ENCODE data around the gene DIPK1B.

DIPK1B gene

DNA sequence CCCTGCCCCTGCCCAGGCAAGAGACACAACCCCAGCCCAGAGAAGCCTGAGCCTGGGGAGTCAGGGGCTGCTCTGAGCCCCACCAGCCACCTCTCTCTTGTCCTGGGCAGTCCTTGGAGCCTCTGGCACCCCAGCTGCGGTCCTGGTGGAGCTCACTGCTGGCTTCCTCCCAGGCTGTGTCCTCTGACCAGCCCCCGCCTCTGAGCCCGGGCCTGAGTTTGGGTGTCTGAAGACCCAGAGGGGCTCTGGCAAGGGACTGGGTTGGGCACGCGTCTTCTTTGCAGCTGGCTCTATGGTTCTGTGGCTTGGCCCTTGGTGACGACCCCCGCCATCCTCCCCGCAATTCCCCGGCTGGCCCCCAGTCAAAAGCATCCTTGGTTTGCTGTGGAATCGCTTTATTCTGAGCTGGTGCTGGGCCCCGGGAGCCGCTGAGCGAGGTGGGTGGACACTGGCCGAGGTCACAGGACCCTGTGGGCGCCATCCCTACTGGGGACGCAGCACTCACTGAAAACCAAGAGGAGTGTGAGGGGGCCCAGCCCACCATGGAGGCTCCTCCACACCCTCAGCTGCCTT, 31.4 kb downstream of the DIPK1B start:
- no peaks in the 10 kb centered on the region; the same call in 1 of the 2 replicates for H3K27me3 ChIP-seq (replicated peaks; ENCODE audit: control insufficient read depth, insufficient read depth, low read length)
- H3K36me3 ChIP-seq (ENCODE audit: control insufficient read depth, insufficient read depth, low read length) = no peaks in the 10 kb centered on the region
- H3K4me3 ChIP-seq (replicated peaks; ENCODE audit: low read depth, low read length) = no peak overlapping the region
- TF ChIP-seq, protein P1, sequence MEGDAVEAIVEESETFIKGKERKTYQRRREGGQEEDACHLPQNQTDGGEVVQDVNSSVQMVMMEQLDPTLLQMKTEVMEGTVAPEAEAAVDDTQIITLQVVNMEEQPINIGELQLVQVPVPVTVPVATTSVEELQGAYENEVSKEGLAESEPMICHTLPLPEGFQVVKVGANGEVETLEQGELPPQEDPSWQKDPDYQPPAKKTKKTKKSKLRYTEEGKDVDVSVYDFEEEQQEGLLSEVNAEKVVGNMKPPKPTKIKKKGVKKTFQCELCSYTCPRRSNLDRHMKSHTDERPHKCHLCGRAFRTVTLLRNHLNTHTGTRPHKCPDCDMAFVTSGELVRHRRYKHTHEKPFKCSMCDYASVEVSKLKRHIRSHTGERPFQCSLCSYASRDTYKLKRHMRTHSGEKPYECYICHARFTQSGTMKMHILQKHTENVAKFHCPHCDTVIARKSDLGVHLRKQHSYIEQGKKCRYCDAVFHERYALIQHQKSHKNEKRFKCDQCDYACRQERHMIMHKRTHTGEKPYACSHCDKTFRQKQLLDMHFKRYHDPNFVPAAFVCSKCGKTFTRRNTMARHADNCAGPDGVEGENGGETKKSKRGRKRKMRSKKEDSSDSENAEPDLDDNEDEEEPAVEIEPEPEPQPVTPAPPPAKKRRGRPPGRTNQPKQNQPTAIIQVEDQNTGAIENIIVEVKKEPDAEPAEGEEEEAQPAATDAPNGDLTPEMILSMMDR (IDR thresholded peaks at IDR 0.05; ENCODE audit: insufficient read depth, low read length, poor library complexity, severe bottlenecking) = no peak
- no peak for DNase-seq (ENCODE audit: extremely low read depth, insufficient read length)

DNA sequence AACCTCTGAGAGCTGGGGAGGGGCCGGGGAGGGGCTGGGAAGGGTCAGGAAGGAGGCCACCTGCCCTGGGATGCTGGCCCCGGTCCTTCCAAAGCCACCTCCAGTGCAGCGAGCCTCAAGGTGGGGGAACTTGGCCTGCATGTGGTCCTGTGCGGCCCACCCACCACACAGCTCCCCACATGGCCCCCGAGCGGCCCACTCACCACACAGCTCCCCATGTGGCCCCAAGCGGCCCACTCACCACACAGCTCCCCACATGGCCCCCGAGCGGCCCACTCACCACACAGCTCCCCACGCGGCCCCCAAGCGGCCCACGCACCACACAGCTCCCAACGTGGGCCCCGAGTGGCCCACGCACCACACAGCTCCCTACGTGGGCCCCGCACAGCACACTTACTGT, 32.4 kb downstream of the DIPK1B start:
- Histone ChIP-seq H3K27me3 (replicated peaks; ENCODE audit: control insufficient read depth, insufficient read depth, low read length) (no peaks in the 10 kb centered on the region; the same call in 1 of the 2 replicates), H3K4me3 (replicated peaks; ENCODE audit: low read depth, low read length) (no peak overlapping the region), H3K36me3 (ENCODE audit: control insufficient read depth, insufficient read depth, low read length) (no peaks in the 10 kb centered on the region)
- TF ChIP-seq, protein P1 (IDR thresholded peaks at IDR 0.05; ENCODE audit: insufficient read depth, low read length, poor library complexity, severe bottlenecking) = no peak
- DNase-seq (ENCODE audit: extremely low read depth, insufficient read length) = no peak

DNA sequence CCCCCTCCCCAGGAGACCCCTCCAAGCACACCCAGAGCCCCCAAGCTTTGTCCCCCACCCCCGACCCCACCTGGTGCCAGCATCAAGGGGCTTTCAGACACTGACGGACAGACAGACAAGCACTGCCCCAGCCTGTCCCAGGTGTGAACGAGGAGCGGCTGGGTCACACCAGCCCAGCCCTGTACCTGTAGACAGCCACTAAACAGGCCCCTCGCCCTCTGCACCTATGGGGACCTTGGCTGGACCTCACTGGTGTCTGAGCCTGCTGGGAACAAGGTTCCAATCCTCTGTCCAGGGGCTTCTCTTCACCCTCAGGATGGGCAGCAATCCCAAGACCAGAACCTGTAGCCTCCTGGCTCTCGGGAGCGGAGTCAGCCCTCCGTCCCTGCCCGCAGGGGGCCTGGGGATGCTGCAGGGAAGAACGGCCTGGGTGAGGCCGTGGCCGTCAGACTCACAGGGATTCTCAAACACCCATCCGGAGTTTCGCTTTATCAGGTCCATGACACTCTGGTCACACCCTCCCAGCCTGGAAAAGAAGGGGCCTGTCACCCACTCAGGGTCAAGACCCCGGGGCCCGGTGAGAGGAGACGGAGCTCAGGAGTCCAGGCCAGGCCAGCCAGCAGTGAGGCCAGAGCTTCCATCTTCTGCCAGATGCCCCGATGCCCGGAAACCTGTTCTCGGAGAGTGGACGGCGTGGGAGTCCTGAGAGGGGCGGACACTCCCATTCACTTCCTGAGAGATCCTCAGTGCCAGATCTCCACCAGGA, 33.2 kb downstream of the DIPK1B start:
- TF ChIP-seq, protein P1 (IDR thresholded peaks at IDR 0.05; ENCODE audit: insufficient read depth, low read length, poor library complexity, severe bottlenecking) = no peak
- Histone ChIP-seq H3K27me3 (replicated peaks; ENCODE audit: control insufficient read depth, insufficient read depth, low read length) (no peaks in the 10 kb centered on the region; the same call in 1 of the 2 replicates), H3K36me3 (ENCODE audit: control insufficient read depth, insufficient read depth, low read length) (no peaks in the 10 kb centered on the region), H3K4me3 (replicated peaks; ENCODE audit: low read depth, low read length) (no peak overlapping the region)
- no peak for DNase-seq (ENCODE audit: extremely low read depth, insufficient read length)

DNA sequence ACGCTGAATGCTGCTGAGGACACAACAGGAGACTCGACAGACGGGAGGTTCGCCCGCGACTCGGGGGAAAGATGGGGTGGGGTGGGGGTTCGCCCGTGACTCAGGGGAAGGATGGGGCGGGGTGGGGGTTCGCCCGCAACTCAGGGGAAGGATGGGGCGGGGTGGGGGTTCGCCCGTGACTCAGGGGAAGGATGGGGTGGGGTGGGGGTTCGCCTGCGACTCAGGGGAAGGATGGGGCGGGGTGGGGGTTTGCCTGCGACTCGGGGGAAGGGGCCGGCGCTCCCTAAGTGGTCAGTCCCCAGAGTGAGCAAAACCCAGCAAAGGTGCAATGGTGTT, 33.8 kb downstream of the DIPK1B start:
- TF ChIP-seq, protein P1 (IDR thresholded peaks at IDR 0.05; ENCODE audit: insufficient read depth, low read length, poor library complexity, severe bottlenecking) = no peak
- DNase-seq (ENCODE audit: extremely low read depth, insufficient read length) = no peak
- Histone ChIP-seq H3K27me3 (replicated peaks; ENCODE audit: control insufficient read depth, insufficient read depth, low read length) (no peaks in the 10 kb centered on the region; the same call in 1 of the 2 replicates), H3K36me3 (ENCODE audit: control insufficient read depth, insufficient read depth, low read length) (no peaks in the 10 kb centered on the region), H3K4me3 (replicated peaks; ENCODE audit: low read depth, low read length) (no peak overlapping the region)

DNA sequence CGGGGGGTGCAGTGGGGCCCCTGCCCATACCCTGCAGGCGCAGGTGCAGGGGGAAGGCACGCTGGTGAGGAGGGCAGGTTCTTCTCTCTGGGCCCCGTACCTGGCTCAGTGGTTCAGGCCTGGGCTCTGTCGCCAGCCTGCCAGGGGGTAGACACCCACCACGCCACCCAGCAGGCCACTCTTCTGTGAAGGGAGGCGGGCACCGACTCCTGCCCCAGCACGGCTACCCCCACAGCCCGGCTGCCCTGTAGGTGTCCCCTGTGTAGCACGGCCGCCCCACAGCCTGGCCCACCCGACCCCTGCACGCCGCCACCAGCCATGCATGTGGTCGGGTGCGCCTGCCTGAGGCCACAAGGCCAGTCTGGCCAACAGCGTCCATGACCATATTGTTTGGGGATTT, 34.2 kb downstream of the DIPK1B start:
- no peak overlapping the region for H3K4me3 ChIP-seq (replicated peaks; ENCODE audit: low read depth, low read length)
- no peak for DNase-seq (ENCODE audit: extremely low read depth, insufficient read length)
- TF ChIP-seq, protein P1 (IDR thresholded peaks at IDR 0.05; ENCODE audit: insufficient read depth, low read length, poor library complexity, severe bottlenecking) = no peak

More for the DNA sequence above, 34.2 kb downstream of the DIPK1B start:
- H3K36me3 ChIP-seq (ENCODE audit: control insufficient read depth, insufficient read depth, low read length) = no peaks in the 10 kb centered on the region
- H3K27me3 ChIP-seq (replicated peaks; ENCODE audit: control insufficient read depth, insufficient read depth, low read length) = no peaks in the 10 kb centered on the region; the same call in 1 of the 2 replicates
